K562 (cell line): Measurements from ENCODE around the gene ATG14. TPM values are rescaled to one million over a fixed set of nuclear protein-coding genes. Genes with fewer than 3 reads are reported as not detected.

Source experiments
- ATAC-seq: fragments of 200-7000 bp; cut with Tn5 transposase; 3 replicates; pipeline ENCODE4 v1.9.1; 2020; ENCODE audit warnings: moderate library complexity
- BruUV-seq: library from RNA; stranded (reverse); fragments of 400-500 nt; replicated peaks from 2 replicates; lab custom pipeline; 2021; lab: Mats Ljungman, UMichigan
- CTCF ChIA-PET: fragments of 300-600 bp; formaldehyde crosslinking; extraction: SDS; loops from one replicate; lab custom pipeline; 2021; ENCODE audit warnings: low intra/inter-chr PET ratio; lab: Yijun Ruan, JAX
- POLR2A ChIA-PET: fragments of 300-600, 350-650 bp; sonication (Branson Sonifier 250); formaldehyde crosslinking; extraction: SDS; loops from one replicate; lab custom pipeline; 2021; ENCODE audit warnings: antibody characterized with exemption, inconsistent platforms; lab: Yijun Ruan, JAX
- DNase-seq, 4 experiments: peaks; one replicate each; pipeline versions ENCODE4 v3.0.0 to v3.0.0-alpha.2; 2011 to 2018; ENCODE audit warnings: low spot score in 3 of 4, mixed read lengths in 3 of 4; ENCODE audit errors: extremely low read depth in 1 of 4
- FAIRE-seq: peaks from 2 replicates; lab custom pipeline; 2011; peaks lifted over from hg19 to GRCh38; lab: Jason Lieb, UNC
- H2AFZ ChIP-seq: 2 replicates; pipeline ENCODE4 v1.6.0; 2011; ENCODE audit warnings: low read depth, low read length, control low read depth, inconsistent platforms
- H3K27ac ChIP-seq: fragments of 200-600 bp; 3 replicates; pipeline ENCODE4 v1.8.0; 2011; ENCODE audit warnings: low read depth, mild to moderate bottlenecking, control low read depth, inconsistent platforms, low read length, moderate library complexity, mixed read lengths; ENCODE audit errors: extremely low read depth
- H3K27me3 ChIP-seq, 2 experiments: fragments of 300-600 bp in 1 of 2; 2 replicates in 1 of 2; 3 replicates in 1 of 2; pipeline versions ENCODE4 v1.6.0 to v1.8.0; 2011; ENCODE audit warnings: inconsistent platforms in 2 of 2, low read length in 2 of 2, mild to moderate bottlenecking in 1 of 2, mixed read lengths in 1 of 2, moderate library complexity in 1 of 2; ENCODE audit not compliant: control insufficient read depth in 2 of 2, insufficient read depth in 2 of 2
- H3K36me3 ChIP-seq: fragments of 300-600 bp; 3 replicates; pipeline ENCODE4 v1.8.0; 2011; ENCODE audit warnings: mild to moderate bottlenecking, low read length, inconsistent platforms; ENCODE audit not compliant: control insufficient read depth, insufficient read depth
- H3K4me1 ChIP-seq, 2 experiments: fragments of 200-600 bp in 1 of 2; replicated peaks in 1 of 2; 2 replicates in 1 of 2; 3 replicates in 1 of 2; pipeline versions ENCODE4 v1.5.1 to v1.8.0; 2011; ENCODE audit warnings: inconsistent platforms in 2 of 2, low read length in 2 of 2, mild to moderate bottlenecking in 1 of 2, mixed read lengths in 1 of 2, moderate library complexity in 1 of 2; ENCODE audit not compliant: control insufficient read depth in 2 of 2, insufficient read depth in 2 of 2
- H3K4me2 ChIP-seq: 2 replicates; pipeline ENCODE4 v1.6.1; 2011; ENCODE audit warnings: low read length, control low read depth, inconsistent platforms, mixed read lengths; ENCODE audit not compliant: insufficient read depth
- H3K4me3 ChIP-seq: fragments of 200-600 bp; sonication (generic), shearing (Covaris generic); 2 replicates; pipeline ENCODE4 v1.5.1; 2016; ENCODE audit warnings: control low read depth, inconsistent platforms
- H3K79me2 ChIP-seq: fragments of 200-600 bp; 3 replicates; pipeline ENCODE4 v1.8.0; 2011; ENCODE audit warnings: low read length, inconsistent platforms; ENCODE audit not compliant: control insufficient read depth, insufficient read depth
- H3K9ac ChIP-seq, 2 experiments: 2 replicates each; pipeline versions ENCODE4 v1.6.0 to v1.6.1; 2011; ENCODE audit warnings: low read depth in 2 of 2, low read length in 2 of 2, control low read depth in 1 of 2, inconsistent platforms in 1 of 2, mild to moderate bottlenecking in 1 of 2, mixed read lengths in 1 of 2; ENCODE audit not compliant: insufficient read depth in 1 of 2
- H3K9me1 ChIP-seq: one replicate; pipeline ENCODE4 v1.6.0; 2011; ENCODE audit warnings: inconsistent platforms, mild to moderate bottlenecking, low read length, moderate library complexity; ENCODE audit not compliant: control insufficient read depth, insufficient read depth
- H3K9me3 ChIP-seq: replicated peaks from 2 replicates; pipeline ENCODE4 v1.5.1; 2011; ENCODE audit warnings: low read depth, low read length, inconsistent platforms; ENCODE audit not compliant: control insufficient read depth, insufficient read depth
- H4K20me1 ChIP-seq: replicated peaks from 2 replicates; pipeline ENCODE4 v1.6.1; 2011; ENCODE audit warnings: low read length, inconsistent platforms, mixed read lengths; ENCODE audit not compliant: control insufficient read depth, insufficient read depth
- ETV5 ChIP-seq: sonication (generic); formaldehyde crosslinking; IDR thresholded peaks from 2 replicates; pipeline ENCODE4 v1.4.0; 2020; ENCODE audit warnings: low read depth, mild to moderate bottlenecking, missing genetic modification reagents
- GTF2A2 ChIP-seq: IDR thresholded peaks from 2 replicates; pipeline ENCODE4 v1.6.1; 2016; ENCODE audit warnings: mild to moderate bottlenecking, missing genetic modification characterization, missing compliant biosample characterization
- NONO ChIP-seq, 2 experiments: fragments of 200-400 bp in 1 of 2; fragments of 450-650 bp in 1 of 2; formaldehyde crosslinking in 1 of 2; IDR thresholded peaks; 2 replicates each; pipeline ENCODE4 v1.6.1; 2017; ENCODE audit warnings: low read depth in 2 of 2, mild to moderate bottlenecking in 2 of 2, moderate library complexity in 2 of 2, low read length in 1 of 2
- RNF2 ChIP-seq: sonication (generic); IDR thresholded peaks from 2 replicates; pipeline ENCODE4 v1.6.1; 2016
- ZFPM2 ChIP-seq: fragments of 250-450 bp; sonication (Bioruptor Pico); IDR thresholded peaks from 2 replicates; pipeline ENCODE4 v1.5.1; 2022; ENCODE audit warnings: mild to moderate bottlenecking
- ZNF778 ChIP-seq: fragments of 450-650 bp; formaldehyde crosslinking; IDR thresholded peaks from 2 replicates; pipeline ENCODE4 v1.4.0; 2020; ENCODE audit warnings: mild to moderate bottlenecking, moderate library complexity
- WGBS: fragments of 100-300 bp; shearing (Covaris generic); methylation state at CpG from one replicate; pipeline ENCODE4 v1.1.6; 2016; ENCODE audit warnings: low coverage, mixed read lengths; ENCODE audit not compliant: insufficient coverage; ENCODE audit errors: missing lambda C conversion rate; 5-methylcytosine and 5-hydroxymethylcytosine counted together
- in situ Hi-C: fragments of 300-500 bp; cut with MboI; formaldehyde crosslinking; loops from 4 replicates; pipeline ENCODE4 v1.15.0; 2018; ENCODE audit warnings: inconsistent platforms, mixed read lengths
- intact Hi-C: fragments of 100-400 bp; cut with micrococcal nuclease; formaldehyde crosslinking; loops from 2 replicates; pipeline ENCODE4 v1.14.2; 2022
- polyA plus RNA-seq, 8 experiments: library from polyadenylated mRNA; depleted of rRNA in 4 of 8; stranded (reverse) in 5 of 8; unstranded in 3 of 8; fragments of >200 nt; fragmentation: Nextera tagmentation in 2 of 8; fragmentation: Illumina TruSeq in 1 of 8; extraction: Ambion mirVana in 2 of 8; extraction: Trizol in 1 of 8; gene quantifications; 2 replicates each; pipeline versions ENCODE4 v1.2.1 to v1.2.3, GENCODE V29; 2011 to 2014; ENCODE audit warnings: inconsistent platforms in 1 of 8, missing spikeins in 1 of 8
- total RNA-seq, 7 experiments: library from RNA; depleted of rRNA in 6 of 7; stranded (reverse); fragments of >200 nt in 6 of 7; fragmentation: Illumina TruSeq in 2 of 7; extraction: Trizol in 2 of 7; gene quantifications; 2 replicates each; pipeline versions ENCODE4 v1.2.1 to v1.2.3, GENCODE V29; 2011 to 2021; ENCODE audit warnings: low replicate concordance in 1 of 7
- TF ChIP-seq, protein P1 (sequence below): fragments of 250-450 bp; sonication (Bioruptor Pico); IDR thresholded peaks from 2 replicates; pipeline ENCODE4 v1.9.0; 2021; ENCODE audit warnings: mild to moderate bottlenecking
- TF ChIP-seq, protein P2 (sequence below): sonication (generic); formaldehyde crosslinking; IDR thresholded peaks from 2 replicates; pipeline ENCODE4 v1.8.1; 2023; ENCODE audit warnings: mild to moderate bottlenecking, missing genetic modification reagents
- TF ChIP-seq, protein P3 (sequence below), 2 experiments: fragments of 450-650 bp; IDR thresholded peaks; 2 replicates each; pipeline ENCODE4 v1.6.1; 2016; ENCODE audit warnings: mild to moderate bottlenecking in 2 of 2, borderline replicate concordance in 1 of 2, low read depth in 1 of 2, moderate library complexity in 1 of 2

The ATG14 gene
- total and polyA plus RNA-seq, 9 of the 15 experiments (the other 6 are each of a cell fraction or from before 2014, with no cell fraction given), result 0.55 to 4.2 (median 3.5) TPM

- Histone ChIP-seq H3K27ac (no peak overlapping the region), H3K9ac (no peak overlapping the region), H3K9me3 (no peaks in the 10 kb centered on the region), H3K27me3 (no peaks in the 10 kb centered on the region), H3K9me1 (no peaks in the 10 kb centered on the region), H3K79me2 (no peaks in the 10 kb centered on the region), H3K4me3 (no peak overlapping the region), H3K36me3 (peaks cover 28% of the 10 kb centered on the region), H4K20me1 (no peaks in the 10 kb centered on the region), H2AFZ (no peak overlapping the region), H3K4me2 (no peak overlapping the region), H3K4me1 (peaks cover 18 to 25% of the 10 kb centered on the region in 2 experiments; a peak in 4 of 5 replicates)
- in situ Hi-C loops (no loop called here), intact Hi-C loops (loop anchor here (10.0 kb wide), 1 partner anchor 51 kb away; no protein-coding TSS in a partner anchor)
- CTCF ChIA-PET, result no interaction called here
- no TSS peak for BruUV-seq
- WGBS, result 77% methylated on average over 5 of the region's 5 CpGs
- ATAC-seq (no peak), FAIRE-seq (no peak), DNase-seq (no peak)
- POLR2A ChIA-PET, result interaction anchor here (1.2 to 1.9 kb wide), 2 partner anchors 9 to 18 kb away, joined by 3 to 9 read pairs; no protein-coding TSS in a partner anchor
- TF ChIP-seq ZFPM2 (CRISPR knock-in tag) (no peak), NONO (IDR thresholded peaks at IDR 0.05; ENCODE audit: low read depth in 2 of 2, low read length in 1 of 2) (no peak), RNF2 (no peak), ETV5 (CRISPR knock-in tag) (no peak), GTF2A2 (tag) (no peak), ZNF778 (CRISPR knock-in tag) (no peak)
- TF ChIP-seq, protein P1, sequence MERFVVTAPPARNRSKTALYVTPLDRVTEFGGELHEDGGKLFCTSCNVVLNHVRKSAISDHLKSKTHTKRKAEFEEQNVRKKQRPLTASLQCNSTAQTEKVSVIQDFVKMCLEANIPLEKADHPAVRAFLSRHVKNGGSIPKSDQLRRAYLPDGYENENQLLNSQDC (CRISPR knock-in tag), result no peak
- TF ChIP-seq, protein P2, sequence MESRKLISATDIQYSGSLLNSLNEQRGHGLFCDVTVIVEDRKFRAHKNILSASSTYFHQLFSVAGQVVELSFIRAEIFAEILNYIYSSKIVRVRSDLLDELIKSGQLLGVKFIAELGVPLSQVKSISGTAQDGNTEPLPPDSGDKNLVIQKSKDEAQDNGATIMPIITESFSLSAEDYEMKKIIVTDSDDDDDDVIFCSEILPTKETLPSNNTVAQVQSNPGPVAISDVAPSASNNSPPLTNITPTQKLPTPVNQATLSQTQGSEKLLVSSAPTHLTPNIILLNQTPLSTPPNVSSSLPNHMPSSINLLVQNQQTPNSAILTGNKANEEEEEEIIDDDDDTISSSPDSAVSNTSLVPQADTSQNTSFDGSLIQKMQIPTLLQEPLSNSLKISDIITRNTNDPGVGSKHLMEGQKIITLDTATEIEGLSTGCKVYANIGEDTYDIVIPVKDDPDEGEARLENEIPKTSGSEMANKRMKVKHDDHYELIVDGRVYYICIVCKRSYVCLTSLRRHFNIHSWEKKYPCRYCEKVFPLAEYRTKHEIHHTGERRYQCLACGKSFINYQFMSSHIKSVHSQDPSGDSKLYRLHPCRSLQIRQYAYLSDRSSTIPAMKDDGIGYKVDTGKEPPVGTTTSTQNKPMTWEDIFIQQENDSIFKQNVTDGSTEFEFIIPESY (CRISPR knock-in tag), result peak; percentile 20; the same call in 1 of the 2 replicates
- TF ChIP-seq, protein P3, sequence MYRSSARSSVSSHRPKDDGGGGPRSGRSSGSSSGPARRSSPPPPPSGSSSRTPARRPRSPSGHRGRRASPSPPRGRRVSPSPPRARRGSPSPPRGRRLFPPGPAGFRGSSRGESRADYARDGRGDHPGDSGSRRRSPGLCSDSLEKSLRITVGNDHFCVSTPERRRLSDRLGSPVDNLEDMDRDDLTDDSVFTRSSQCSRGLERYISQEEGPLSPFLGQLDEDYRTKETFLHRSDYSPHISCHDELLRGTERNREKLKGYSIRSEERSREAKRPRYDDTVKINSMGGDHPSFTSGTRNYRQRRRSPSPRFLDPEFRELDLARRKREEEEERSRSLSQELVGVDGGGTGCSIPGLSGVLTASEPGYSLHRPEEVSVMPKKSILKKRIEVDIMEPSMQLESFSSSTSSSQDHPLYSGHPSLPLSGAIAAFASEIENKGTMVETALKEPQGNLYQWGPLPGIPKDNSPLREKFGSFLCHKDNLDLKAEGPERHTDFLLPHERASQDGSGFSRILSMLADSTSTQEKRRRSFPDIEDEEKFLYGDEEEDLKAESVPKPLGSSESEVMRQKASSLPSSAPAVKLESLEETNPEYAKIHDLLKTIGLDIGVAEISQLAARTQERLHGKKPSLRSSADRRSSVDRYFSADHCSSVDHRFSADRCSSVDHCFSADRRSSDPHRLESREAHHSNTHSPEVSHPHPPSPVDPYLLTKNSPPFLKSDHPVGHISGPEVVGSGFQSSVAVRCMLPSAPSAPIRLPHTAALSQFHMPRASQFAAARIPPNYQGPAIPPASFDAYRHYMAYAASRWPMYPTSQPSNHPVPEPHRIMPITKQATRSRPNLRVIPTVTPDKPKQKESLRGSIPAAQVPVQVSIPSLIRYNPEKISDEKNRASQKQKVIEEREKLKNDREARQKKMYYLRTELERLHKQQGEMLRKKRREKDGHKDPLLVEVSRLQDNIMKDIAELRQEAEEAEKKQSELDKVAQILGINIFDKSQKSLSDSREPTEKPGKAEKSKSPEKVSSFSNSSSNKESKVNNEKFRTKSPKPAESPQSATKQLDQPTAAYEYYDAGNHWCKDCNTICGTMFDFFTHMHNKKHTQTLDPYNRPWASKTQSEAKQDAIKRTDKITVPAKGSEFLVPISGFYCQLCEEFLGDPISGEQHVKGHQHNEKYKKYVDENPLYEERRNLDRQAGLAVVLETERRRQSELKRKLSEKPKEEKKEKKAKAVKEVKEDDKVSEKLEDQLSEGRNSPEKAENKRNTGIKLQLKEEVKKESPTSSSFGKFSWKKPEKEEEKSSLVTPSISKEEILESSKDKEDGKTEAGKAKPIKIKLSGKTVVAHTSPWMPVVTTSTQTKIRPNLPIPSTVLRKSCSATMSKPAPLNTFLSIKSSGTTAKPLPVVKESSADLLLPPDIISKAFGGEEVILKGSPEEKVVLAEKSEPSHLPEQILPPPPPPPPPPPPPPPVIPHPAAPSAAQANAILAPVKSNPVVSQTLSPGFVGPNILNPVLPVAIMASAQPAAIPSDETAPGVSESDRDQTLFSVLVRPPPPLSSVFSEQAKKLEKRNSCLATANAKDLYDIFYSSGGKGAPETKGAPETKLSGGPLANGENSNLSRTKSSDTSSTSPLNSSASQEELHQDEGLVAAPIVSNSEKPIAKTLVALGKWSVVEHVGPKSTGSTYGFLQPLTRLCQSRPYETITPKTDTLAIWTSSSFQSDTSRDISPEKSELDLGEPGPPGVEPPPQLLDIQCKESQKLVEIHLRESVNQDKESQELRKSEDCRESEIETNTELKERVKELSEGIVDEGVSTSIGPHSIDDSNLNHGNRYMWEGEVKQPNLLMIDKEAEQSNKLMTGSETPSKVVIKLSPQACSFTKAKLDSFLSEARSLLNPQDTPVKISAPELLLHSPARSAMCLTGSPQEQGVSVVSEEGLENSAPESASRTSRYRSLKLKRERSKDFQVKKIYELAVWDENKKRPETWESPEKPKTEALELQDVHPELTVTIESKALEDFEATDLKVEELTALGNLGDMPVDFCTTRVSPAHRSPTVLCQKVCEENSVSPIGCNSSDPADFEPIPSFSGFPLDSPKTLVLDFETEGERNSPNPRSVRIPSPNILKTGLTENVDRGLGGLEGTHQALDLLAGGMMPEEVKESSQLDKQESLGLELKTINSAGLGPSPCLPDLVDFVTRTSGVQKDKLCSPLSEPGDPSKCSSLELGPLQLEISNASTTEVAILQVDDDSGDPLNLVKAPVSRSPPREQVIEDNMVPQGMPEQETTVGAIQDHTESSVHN (IDR thresholded peaks at IDR 0.05; ENCODE audit: borderline replicate concordance in 1 of 2, low read depth in 1 of 2), result no peak
Observed at GRCh38 chr14:55373784-55374705, 37.6 kb downstream of the ATG14 start.
